BLaER1 treated with 17β-estradiol and CSF1 and Interleukin-3, amounts not matched to agents 10 nM and 100 nM (cell line): ENCODE data around the gene ATXN10.

Source experiments
- H3K27ac ChIP-seq, 11 experiments: shearing (Covaris generic); formaldehyde crosslinking; 2 replicates each; pipeline ENCODE4 v1.8.1; 2022
- H3K27me3 ChIP-seq, 11 experiments: shearing (Covaris generic); formaldehyde crosslinking; 2 replicates each; pipeline ENCODE4 v1.8.1; 2022
- H3K36me3 ChIP-seq, 11 experiments: shearing (Covaris generic); formaldehyde crosslinking; 2 replicates each; pipeline ENCODE4 v1.8.1; 2022
- H3K4me1 ChIP-seq, 10 experiments: shearing (Covaris generic); formaldehyde crosslinking; 2 replicates each; pipeline ENCODE4 v1.8.1; 2022
- H3K4me2 ChIP-seq, 11 experiments: shearing (Covaris generic); formaldehyde crosslinking; 2 replicates each; pipeline ENCODE4 v1.8.1; 2022
- H3K4me3 ChIP-seq, 10 experiments: shearing (Covaris generic); formaldehyde crosslinking; 2 replicates each; pipeline ENCODE4 v1.8.1; 2022
- H3K9ac ChIP-seq, 11 experiments: shearing (Covaris generic); formaldehyde crosslinking; 2 replicates each; pipeline ENCODE4 v1.8.1; 2022
- H3K9me3 ChIP-seq, 11 experiments: shearing (Covaris generic); formaldehyde crosslinking; replicated peaks in 1 of 11; 2 replicates each; pipeline ENCODE4 v1.8.1; 2022
- H4K20me1 ChIP-seq, 11 experiments: shearing (Covaris generic); formaldehyde crosslinking; 2 replicates each; pipeline ENCODE4 v1.8.1; 2022
- Cebpa-rat ChIP-seq, 11 experiments: shearing (Covaris generic); IDR thresholded peaks; 2 replicates each; pipeline ENCODE4 v1.8.1; 2022

The ATXN10 gene

DNA sequence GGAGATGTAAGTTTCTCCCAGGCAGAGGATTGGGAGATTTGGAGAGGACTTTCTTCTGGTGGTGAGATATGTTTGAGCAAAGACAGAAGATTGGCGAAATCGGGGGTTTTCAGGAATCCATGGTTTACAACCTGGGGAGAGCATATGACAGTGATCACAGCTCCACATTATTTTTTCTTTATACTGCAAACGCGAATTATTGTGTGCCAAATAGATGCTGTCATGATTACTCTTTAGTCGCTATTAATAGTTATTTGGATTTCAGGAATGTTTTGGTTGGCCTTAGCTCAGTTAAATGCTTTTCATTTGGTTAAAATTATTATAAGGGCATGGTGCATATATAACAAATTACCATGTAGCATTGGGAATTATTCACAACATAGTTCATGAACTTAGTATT is 15.2 kb downstream of the ATXN10 start:
- peaks cover 92 to 100% (median 100%) of the 10 kb centered on the region in 11 experiments; a peak in 21 of 22 replicates for H4K20me1 ChIP-seq

DNA sequence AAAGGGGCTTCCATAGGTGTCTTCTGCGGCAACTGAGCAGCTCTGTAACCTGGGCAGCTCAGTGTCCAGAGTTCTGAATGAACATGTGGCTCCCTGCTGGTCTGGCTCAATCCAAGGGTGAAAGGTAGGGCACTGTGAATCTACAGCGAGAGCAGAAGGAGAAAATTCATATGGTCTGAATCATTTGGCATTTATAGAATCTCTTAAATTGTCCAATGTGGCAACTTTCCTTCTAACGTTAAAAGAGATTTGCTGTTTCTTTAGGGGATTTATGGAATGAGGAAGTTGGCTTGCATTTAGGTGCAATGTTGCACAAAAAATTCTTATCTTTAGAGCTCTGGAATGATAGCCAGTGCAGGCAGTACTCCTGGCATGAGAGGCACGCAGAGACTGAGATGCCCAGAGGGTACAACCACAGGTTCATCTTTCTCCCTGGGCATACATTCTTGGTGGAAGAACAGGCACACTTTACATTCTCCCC is 17.0 kb downstream of the ATXN10 start:
- TF ChIP-seq Cebpa-rat (IDR thresholded peaks at IDR 0.05), result no peak
- Histone ChIP-seq H3K27ac (no peak overlapping the region), H3K4me3 (no peak overlapping the region), H3K9me3 (0 out of 22 replicates have a peak, but pooled peaks cover 0 to 2% (median 0%) of the 10 kb centered on the region in 11 experiments), H3K4me1 (peaks cover 16 to 48% (median 41%) of the 10 kb centered on the region in 10 experiments), H3K27me3 (no peaks in the 10 kb centered on the region), H3K9ac (no peak overlapping the region), H3K4me2 (peak overlapping the region in 4 of 11 experiments; percentile 2 to 42 (median 32); a peak in 4 of 22 replicates), H3K36me3 (peaks cover 35 to 62% (median 45%) of the 10 kb centered on the region in 11 experiments), H4K20me1 (peaks cover 79 to 99% (median 88%) of the 10 kb centered on the region in 11 experiments; a peak in 21 of 22 replicates)

More for the DNA sequence above, 15.2 kb downstream of the ATXN10 start:
- H3K4me1 ChIP-seq, result peaks cover 34 to 66% (median 60%) of the 10 kb centered on the region in 10 experiments
- H3K4me2 ChIP-seq, result no peak overlapping the region
- H3K4me3 ChIP-seq, result no peak overlapping the region
- no peak for TF ChIP-seq Cebpa-rat (IDR thresholded peaks at IDR 0.05)
- H3K27me3 ChIP-seq, result no peaks in the 10 kb centered on the region
- H3K9ac ChIP-seq, result no peak overlapping the region
- H3K27ac ChIP-seq, result no peak overlapping the region
- no peaks in the 10 kb centered on the region for H3K9me3 ChIP-seq
- H3K36me3 ChIP-seq, result peaks cover 19 to 44% (median 27%) of the 10 kb centered on the region in 11 experiments; a peak in 21 of 22 replicates

DNA sequence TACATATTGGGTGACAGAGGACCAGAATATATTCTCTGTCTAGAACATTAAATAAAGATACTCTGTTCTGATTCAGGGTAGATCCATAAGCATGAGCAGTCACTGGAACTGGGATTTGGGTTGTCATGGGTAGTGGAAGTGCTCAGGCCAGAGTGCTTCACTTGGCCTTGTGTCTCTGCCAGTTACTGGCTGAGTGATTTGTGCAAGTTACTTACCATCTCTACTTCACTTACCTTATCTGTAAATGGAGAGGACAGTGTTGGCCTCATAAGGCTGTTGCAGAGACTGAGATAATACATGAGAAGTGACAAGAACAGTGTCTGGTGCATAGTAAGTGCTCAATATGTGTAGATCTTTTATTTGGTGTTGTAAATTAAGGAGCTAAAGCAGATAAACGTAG is 17.6 kb downstream of the ATXN10 start:
- no peak for TF ChIP-seq Cebpa-rat (IDR thresholded peaks at IDR 0.05)
- Histone ChIP-seq H3K4me2 (peak overlapping the region in 3 of 11 experiments; percentile 2 to 36 (median 27); a peak in 1 of 22 replicates), H3K9me3 (0 out of 22 replicates have a peak, but pooled peaks cover 0 to 2% (median 0%) of the 10 kb centered on the region in 11 experiments), H4K20me1 (peaks cover 73 to 96% (median 83%) of the 10 kb centered on the region in 11 experiments; a peak in 21 of 22 replicates), H3K4me3 (no peak overlapping the region), H3K27me3 (no peaks in the 10 kb centered on the region), H3K27ac (no peak overlapping the region), H3K36me3 (peaks cover 41 to 68% (median 51%) of the 10 kb centered on the region in 11 experiments), H3K4me1 (peaks cover 10 to 43% (median 36%) of the 10 kb centered on the region in 10 experiments), H3K9ac (no peak overlapping the region)

DNA sequence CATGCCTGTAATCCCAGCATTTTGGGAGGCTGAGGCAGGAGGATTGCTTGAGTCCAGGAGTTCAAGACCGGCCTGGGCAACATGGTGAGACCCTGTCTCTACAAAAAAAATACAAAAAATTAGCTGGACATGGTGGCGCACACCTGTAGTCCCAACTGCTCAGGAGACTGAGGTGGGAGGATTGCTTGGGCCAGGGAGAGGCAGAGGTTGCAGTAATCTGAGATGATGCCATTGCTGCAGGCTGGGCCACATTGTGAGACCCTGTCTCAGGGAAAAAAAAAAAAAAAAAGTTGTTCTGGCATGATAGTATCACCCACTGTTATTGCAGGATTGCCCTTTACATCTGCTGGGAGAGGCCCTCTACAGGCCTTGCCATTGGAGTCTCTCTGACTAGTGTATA is 18.4 kb downstream of the ATXN10 start:
- no peak for TF ChIP-seq Cebpa-rat (IDR thresholded peaks at IDR 0.05)
- no peaks in the 10 kb centered on the region for H3K27me3 ChIP-seq

DNA sequence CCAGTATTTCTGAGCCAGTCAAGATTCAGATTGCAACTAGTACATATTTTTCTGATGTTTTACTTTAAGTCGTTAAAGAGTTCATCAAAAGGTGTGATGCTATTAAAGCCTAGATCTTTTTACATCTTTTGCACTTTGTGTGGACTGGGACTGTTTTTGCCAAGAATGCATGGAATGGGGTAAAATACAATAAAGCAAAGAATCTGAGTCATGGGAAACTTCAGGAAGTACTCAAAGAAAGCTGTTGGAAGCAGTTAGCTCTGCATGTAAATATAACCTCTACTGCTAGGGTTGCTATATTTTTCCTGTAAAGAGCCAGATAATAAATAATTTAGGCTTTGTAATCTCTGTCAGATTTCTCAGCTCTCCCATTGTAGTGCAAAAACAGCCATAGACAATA is 20.9 kb downstream of the ATXN10 start:
- peaks cover 20 to 54% (median 44%) of the 10 kb centered on the region in 10 experiments for H3K4me1 ChIP-seq
- H3K9ac ChIP-seq, result no peak overlapping the region
- peaks cover 54 to 83% (median 69%) of the 10 kb centered on the region in 11 experiments for H3K36me3 ChIP-seq
- H3K4me3 ChIP-seq, result no peak overlapping the region
- no peak overlapping the region for H3K27ac ChIP-seq
- peaks cover 55 to 92% (median 73%) of the 10 kb centered on the region in 11 experiments; a peak in 21 of 22 replicates for H4K20me1 ChIP-seq
- no peaks in the 10 kb centered on the region for H3K27me3 ChIP-seq
- H3K9me3 ChIP-seq, result 0 out of 22 replicates have a peak, but pooled peaks cover 0 to 2% (median 0%) of the 10 kb centered on the region in 11 experiments
- H3K4me2 ChIP-seq, result no peak overlapping the region
- TF ChIP-seq Cebpa-rat (IDR thresholded peaks at IDR 0.05), result no peak

More for the DNA sequence above, 18.4 kb downstream of the ATXN10 start:
- H3K36me3 ChIP-seq, result peaks cover 47 to 76% (median 59%) of the 10 kb centered on the region in 11 experiments
- peaks cover 67 to 92% (median 75%) of the 10 kb centered on the region in 11 experiments; a peak in 21 of 22 replicates for H4K20me1 ChIP-seq
- H3K4me2 ChIP-seq, result peak overlapping the region in 9 of 11 experiments; percentile 5 to 48 (median 36); a peak in 15 of 22 replicates
- H3K9ac ChIP-seq, result no peak overlapping the region
- H3K4me1 ChIP-seq, result peaks cover 5 to 36% (median 29%) of the 10 kb centered on the region in 10 experiments; a peak in 19 of 20 replicates
- H3K27ac ChIP-seq, result no peak overlapping the region
- 0 out of 22 replicates have a peak, but pooled peaks cover 0 to 2% (median 0%) of the 10 kb centered on the region in 11 experiments for H3K9me3 ChIP-seq
- no peak overlapping the region for H3K4me3 ChIP-seq

DNA sequence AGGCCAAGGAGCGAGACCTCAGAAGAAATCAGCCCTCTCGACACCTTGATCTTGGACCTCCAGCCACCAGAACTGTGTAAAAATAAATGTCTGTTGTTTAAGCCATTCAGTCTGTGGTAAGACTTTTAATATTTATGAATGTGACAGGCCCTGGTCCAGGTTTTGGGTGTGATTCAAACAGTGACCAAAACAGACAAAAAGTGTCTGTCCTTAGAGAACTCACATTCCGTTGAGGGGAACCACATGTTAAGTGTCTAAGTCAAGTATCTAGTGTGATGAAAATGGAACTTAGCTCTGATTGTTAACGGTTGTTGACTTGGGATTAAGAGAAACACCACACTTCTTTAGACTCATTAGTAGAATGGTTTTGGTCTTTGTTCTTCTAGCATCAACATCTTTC is 22.2 kb downstream of the ATXN10 start:
- Histone ChIP-seq H3K27ac (no peak overlapping the region), H3K4me1 (peaks cover 15 to 42% (median 37%) of the 10 kb centered on the region in 10 experiments), H3K27me3 (no peaks in the 10 kb centered on the region), H3K9me3 (0 out of 22 replicates have a peak, but pooled peaks cover 0 to 2% (median 0%) of the 10 kb centered on the region in 11 experiments), H4K20me1 (peaks cover 45 to 89% (median 68%) of the 10 kb centered on the region in 11 experiments; a peak in 21 of 22 replicates), H3K4me3 (no peak overlapping the region), H3K9ac (no peak overlapping the region), H3K36me3 (peaks cover 64 to 95% (median 82%) of the 10 kb centered on the region in 11 experiments), H3K4me2 (no peak overlapping the region)
- TF ChIP-seq Cebpa-rat (IDR thresholded peaks at IDR 0.05), result no peak

DNA sequence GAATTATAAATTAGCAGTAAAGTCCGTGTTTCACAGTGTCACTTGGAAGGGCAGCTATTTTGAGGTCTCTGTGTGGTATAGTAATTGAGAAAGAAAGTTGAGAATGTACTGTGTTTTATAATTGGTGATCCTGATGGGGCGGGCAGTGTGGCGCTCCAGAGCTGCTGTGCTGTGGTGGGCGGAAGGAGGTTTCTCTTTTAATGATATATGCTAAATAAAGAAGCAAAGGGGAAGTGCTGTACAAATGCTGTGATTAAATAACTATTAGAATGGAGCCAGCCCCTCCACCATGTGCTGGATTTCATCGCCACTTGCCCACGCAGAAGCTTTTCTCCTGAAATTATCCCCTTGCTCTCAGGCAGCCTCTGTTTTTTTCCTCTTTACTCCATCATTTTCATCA is 24.6 kb downstream of the ATXN10 start:
- no peak overlapping the region; a peak in 1 of 22 replicates for H3K9ac ChIP-seq
- H3K4me3 ChIP-seq, result no peak overlapping the region
- no peak for TF ChIP-seq Cebpa-rat (IDR thresholded peaks at IDR 0.05)
- peak overlapping the region in 6 of 11 experiments; percentile 16 to 48 (median 28); a peak in 5 of 22 replicates for H3K27ac ChIP-seq
- no peaks in the 10 kb centered on the region for H3K27me3 ChIP-seq
- H3K9me3 ChIP-seq, result 0 out of 22 replicates have a peak, but pooled peaks cover 0 to 2% (median 0%) of the 10 kb centered on the region in 11 experiments
- H3K4me2 ChIP-seq, result peak overlapping the region; percentile 22 to 70 (median 58)
- peaks cover 73 to 96% (median 86%) of the 10 kb centered on the region in 11 experiments for H3K36me3 ChIP-seq
- peaks cover 14 to 23% (median 16%) of the 10 kb centered on the region in 10 experiments for H3K4me1 ChIP-seq
- peaks cover 22 to 86% (median 56%) of the 10 kb centered on the region in 11 experiments; a peak in 19 of 22 replicates for H4K20me1 ChIP-seq

DNA sequence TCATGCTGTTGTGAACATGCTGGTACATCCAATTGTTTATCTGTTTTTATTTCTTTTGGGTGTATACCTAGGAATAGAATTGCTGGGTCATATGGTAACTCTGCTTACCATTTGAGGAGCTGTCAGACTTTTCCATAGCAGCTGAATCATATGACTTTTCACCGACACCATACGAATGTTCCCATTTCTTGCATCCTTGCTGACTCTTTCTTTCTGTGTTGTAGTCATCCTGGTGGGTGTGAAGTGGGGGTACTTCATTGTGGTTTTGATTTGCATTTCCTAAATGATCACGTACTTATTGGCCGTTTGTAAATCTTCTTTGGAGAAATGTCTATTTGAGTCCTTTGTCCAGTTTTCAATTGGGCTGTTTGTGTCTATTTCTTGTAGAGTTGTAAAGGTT is 26.5 kb downstream of the ATXN10 start:
- Histone ChIP-seq H3K27ac (no peak overlapping the region), H4K20me1 (peaks cover 7 to 71% (median 39%) of the 10 kb centered on the region in 11 experiments; a peak in 15 of 22 replicates), H3K36me3 (peaks cover 74 to 96% (median 87%) of the 10 kb centered on the region in 11 experiments)

DNA sequence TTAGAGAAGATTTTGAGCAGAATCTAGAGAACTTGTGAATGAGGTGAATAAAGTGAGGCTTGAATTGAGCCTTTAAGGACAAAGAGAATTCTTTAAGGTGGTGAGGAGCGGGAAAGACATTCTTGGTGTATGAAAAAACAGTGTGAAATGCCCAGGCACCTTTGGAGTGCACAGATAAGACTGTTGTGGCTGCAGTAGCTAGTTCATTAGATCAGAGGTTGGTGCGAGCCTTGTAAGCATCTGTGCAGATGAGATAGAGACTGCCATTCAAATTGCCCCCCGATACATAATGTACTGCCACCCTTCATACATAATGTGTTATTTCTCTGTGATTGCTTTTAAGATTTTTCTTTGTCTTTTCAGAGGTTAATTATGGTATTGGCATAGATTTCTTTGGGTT is 31.3 kb downstream of the ATXN10 start:
- Histone ChIP-seq H4K20me1 (peaks cover 4 to 70% (median 22%) of the 10 kb centered on the region in 11 experiments; a peak in 14 of 22 replicates), H3K4me1 (peaks cover 0 to 3% (median 0%) of the 10 kb centered on the region in 10 experiments; a peak in 2 of 20 replicates), H3K4me2 (no peak overlapping the region), H3K27ac (no peak overlapping the region), H3K27me3 (no peaks in the 10 kb centered on the region), H3K9ac (no peak overlapping the region), H3K9me3 (peaks cover 0 to 13% (median 8%) of the 10 kb centered on the region in 11 experiments; a peak in 10 of 22 replicates), H3K4me3 (no peak overlapping the region), H3K36me3 (peaks cover 86 to 100% (median 99%) of the 10 kb centered on the region in 11 experiments)
- no peak for TF ChIP-seq Cebpa-rat (IDR thresholded peaks at IDR 0.05)

More for the DNA sequence above, 26.5 kb downstream of the ATXN10 start:
- H3K27me3 ChIP-seq, result no peaks in the 10 kb centered on the region
- 0 out of 22 replicates have a peak overlapping the region, but pooled peaks of 1 of the 11 experiments have one; percentile 13 for H3K4me2 ChIP-seq
- no peak overlapping the region for H3K4me3 ChIP-seq
- peaks cover 0 to 5% (median 0%) of the 10 kb centered on the region in 11 experiments; a peak in 3 of 22 replicates for H3K9me3 ChIP-seq
- no peak overlapping the region for H3K9ac ChIP-seq
- peaks cover 14 to 23% (median 15%) of the 10 kb centered on the region in 10 experiments for H3K4me1 ChIP-seq
- no peak for TF ChIP-seq Cebpa-rat (IDR thresholded peaks at IDR 0.05)
